HG02970 (cell line): ENCODE data around the gene ADAMTS2.

Source experiments
- ATAC-seq: cut with Tn5 transposase; IDR thresholded peaks from one replicate; pipeline ENCODE4 v1.9.1; 2021; ENCODE audit warnings: mild to moderate bottlenecking, moderate library complexity, moderate number of reproducible peaks; ENCODE audit not compliant: unreplicated experiment, low FRiP score

ADAMTS2 gene

DNA sequence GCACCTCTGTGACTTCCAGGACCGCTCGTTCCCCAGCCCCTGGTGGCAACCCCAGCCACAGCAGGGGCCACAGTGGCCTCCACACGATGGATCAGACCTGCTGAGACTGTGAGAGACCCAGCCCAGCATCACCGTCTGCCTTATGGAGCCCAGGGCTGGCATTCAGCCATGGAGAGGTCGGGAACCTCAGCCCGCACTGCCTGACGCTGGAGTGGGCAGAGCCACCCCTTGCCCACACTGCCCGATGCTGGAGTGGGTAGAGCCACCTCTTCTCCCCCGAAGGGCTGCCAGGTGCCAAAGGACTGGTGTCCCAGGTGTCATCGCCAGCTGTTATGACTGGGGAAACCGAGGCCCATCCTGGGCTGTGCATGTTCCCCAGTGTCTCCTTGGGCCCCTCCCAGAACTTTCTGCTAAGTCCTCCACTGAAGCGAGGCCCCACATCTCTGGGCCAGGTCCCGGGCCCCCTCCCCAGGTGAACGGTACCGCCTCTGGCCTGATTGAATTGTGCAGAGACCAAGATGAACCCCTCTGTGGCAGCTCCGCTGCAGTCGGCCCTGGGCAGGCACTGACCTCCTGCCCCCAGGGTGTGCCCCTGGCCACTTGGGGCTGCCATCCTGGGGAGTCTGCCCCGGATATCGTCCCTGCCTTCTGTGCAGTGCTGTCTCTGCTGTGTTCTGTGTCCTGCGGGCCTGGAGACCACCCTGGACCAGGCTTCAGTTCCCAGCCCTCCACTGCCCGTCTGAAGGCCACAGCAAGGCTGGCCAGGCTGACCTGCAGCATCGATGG, 137.1 kb downstream of the ADAMTS2 start:
- ATAC-seq: no peak

DNA sequence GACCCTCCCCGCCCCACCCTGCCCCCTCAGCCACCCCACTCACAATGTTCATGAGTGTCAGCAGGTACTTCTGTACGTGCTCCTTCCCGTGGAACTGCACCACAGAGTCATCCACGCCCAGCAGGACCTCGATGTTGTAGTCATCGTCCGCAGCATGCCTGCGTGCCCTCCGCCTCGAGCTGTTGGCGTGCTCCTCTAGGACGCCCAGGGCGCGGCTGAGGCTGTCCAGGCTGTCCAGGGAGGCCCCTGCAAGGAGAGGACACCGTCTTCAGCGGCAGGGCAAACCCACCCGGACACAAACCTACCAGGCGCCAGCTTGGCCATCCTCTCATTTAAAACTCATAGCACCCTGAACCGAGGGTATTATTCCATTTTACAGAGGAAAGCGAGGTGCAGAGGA, 137.8 kb downstream of the ADAMTS2 start:
- no peak for ATAC-seq

DNA sequence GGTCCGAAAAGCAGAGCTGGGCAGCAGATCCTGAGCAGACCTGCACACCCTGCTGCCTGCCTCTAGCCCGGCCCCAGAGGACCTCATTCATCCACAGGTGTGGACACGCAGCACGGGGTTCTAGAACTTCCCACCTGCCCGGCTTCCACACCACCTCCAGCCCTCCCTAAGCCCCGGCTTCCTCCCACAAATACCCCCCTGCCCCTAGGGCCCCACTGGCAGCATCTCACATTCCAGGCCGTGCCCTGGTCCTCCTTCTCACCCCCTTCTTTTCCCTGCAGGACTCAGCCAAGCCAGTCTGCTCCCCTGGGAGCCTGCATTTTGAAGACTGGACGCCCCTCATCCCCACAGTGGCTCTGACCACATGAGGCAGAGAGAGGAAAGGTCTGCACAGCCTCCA, 138.9 kb downstream of the ADAMTS2 start:
- no peak for ATAC-seq

DNA sequence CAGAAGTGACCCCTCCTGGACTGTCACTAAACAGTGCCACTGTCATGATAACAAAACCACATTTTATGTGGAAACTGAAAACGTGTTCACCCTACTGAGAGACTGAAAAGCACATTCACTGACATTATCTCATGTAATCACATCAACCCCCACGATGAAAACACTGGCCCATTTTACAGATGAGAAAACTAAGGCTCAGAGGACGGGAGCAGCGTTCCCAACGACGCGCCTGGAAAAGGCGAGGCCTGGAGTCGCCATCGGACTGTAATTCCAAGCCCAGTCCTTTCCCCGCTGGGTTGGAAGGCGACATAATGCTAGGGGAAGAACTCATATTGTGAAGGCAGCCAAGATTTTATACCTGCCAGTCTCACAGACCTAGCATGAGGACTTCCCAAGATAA, 140.0 kb downstream of the ADAMTS2 start:
- no peak for ATAC-seq

DNA sequence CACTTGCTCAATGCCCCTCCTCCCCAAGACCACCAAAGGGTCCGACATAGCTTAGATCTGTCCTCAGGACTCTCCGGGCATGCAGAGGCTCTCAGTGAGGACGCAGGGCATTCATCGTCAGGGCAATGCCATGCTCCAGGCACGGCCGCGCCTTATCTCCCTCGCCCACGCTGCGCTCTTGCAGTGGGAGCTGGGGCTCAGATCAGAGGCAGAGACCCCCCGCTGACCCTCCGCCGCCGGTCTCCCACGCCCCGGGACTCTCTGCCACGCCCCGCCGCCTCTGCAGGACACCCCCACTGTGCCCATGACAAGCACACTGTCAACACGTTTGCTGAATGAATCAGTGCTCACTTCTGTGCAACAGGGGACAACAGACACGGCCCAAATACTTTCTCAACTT, 140.7 kb downstream of the ADAMTS2 start:
- ATAC-seq: no peak

DNA sequence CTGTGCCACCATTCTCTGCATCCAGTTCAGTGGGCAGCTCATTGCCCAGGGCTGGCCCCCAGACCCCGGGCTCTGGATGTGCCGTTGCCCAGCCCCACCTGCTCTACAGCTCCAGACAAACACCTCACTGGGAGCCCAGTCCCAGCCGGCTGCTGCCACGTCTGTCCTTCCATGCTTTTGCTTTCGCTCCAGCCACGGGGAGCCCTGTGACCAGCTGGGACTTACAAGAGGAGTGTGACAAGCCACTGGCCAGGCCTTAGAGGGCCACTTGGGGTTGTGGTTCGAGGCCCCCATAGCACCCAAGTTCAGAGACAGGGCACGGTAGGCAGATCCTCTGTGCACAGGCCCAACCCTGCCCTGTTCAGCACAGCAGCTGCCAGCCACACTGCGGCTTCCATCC, 142.0 kb downstream of the ADAMTS2 start:
- ATAC-seq: no peak

DNA sequence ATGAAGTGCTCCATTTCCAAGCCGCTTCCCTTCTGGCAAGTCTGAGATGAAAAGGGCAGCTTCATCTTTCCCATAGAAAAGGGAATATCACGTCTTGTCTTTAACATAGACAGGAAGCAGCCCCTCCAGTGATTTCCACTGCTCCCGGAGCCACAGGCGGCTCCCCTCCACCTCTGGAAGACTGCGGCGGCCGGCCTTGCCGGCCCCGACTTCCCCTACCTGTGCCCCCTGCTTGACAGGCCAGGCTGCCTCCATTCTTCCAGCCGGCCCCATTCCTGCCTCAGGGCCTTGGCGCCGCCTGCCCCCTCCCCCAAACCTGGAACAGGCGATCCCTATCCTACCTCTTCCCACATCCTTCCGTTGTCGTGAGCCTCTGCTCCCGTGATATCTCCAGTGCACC, 143.3 kb downstream of the ADAMTS2 start:
- ATAC-seq: no peak

DNA sequence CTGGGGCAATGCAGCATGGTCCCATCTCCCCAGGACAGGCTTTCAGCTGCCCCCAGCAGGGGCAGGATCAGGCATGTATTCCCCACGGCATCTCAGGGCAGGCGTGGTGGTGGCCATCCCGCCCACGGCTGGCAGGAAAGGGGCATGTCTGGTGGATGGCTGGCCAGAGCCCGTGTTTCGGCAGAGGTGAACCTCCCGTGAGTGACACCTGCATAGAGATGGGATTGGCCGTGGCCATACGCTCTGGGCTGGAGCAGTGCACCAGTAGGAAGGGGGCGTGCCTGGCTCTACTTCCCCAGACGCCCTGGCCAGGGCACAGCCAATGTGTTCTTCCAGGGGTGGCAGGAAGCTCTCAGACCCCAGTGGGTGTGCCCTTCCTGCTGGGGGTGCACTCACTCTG, 146.0 kb downstream of the ADAMTS2 start:
- ATAC-seq: no peak

DNA sequence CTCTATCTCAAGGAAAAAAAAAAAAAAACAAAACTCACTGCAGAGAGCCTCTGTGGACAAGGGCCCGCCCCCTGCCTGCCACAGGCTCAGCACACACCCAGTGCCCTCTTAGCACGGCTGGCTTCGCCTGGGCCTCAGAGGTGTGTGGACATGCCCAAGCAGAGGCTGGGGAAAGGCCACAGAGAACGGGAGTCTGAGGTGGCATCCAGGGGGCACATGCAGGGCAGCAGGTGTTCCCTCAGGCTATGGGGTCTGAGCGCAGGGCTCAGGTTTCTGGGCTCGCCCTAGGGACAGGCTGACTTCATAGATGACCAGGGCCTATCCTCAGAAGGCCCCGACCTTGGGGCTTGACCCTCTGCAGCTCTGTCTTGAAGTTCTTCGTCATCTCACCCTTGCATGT, 146.4 kb downstream of the ADAMTS2 start:
- ATAC-seq: no peak

DNA sequence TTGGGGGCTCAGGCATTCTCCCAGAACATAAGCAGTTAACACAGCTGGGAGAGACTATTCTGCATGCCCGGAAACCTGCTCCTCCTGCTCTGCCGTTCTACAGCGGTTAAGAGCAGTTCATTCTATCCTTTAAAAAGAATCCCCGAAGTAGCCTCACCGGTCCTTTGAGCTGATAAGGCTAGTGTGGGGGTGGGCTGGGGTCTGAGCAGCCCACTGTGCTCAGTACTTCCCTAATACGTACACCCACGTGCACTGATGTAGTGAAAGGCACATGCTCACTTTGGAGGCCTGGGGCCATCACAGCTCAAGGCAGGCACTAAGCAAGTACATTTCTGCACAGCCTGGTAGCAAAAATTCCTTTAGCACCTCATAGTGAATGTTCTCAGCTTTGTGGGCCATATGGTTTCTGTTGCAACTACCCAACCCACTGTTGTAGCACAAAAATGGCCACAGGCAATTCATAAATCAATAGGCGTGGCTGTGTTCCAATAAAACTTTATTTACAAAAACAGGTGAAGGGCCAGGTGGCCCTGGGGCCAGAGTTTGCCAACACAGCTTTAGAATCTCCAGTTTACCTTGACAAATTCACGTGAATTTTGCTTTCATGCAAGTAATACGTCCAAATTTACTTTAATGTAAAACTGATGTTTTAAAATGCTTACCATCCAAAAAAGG, 148.7 kb downstream of the ADAMTS2 start:
- no peak for ATAC-seq

DNA sequence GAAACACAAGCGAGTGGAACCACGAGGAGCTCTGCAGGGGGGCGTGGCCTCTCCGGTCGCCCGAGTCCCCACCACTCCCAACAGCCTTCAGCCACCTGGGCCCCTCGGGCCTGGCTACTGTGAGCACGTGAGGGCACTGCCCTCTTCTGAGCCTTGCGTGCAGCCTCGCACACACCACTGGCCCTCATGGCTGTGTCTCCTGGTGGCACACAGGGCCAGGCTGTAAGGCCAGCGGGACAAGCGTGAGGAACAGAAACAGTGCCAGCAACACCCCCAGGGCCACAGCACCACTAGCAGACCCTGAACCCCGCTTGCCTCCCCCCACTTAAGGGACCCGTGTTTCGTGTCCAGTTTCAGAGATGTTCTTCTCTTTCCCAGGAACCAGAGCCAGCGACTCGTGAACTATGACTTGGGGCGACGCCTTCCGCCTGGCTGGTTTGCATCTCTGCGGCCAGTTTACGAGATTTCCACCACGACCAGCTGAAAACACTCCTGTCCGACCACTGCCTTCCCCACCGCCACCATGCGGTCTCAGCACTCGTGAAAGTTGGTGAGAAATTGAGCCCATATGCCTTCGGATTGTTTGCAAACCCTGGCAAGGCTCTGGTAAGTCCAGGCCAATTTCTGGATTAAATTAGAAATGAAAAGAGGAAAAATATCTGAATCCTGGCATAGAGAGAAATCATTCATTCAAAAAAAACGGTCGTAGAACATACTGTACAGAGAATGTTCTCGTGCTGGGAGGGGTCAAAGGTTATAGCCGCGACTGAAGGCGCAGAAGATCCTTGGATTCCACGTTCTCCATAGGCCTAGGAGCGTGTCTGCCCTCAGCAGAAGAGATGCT, 149.5 kb downstream of the ADAMTS2 start:
- ATAC-seq: no peak

DNA sequence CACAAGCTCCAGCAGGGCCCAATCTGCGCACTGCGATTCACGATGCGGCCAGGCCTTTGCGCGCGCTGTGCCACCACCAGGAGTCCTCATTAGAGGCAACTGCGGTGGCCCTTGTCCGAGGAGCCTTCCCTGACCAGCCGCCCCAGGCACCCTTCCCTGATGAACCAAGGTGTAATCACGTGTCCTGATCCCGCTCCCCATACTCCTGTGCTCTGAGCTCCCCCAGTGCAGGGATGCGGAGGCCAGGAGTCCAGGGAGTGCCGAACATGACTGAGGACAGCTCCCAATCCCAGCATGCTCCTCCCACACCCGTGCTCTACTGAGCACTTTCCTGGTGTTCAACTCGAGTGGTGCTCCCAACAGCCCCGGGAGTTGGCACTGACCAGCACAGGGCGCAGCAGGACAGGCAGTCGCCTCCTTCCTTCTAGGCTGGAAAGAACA, 150.3 kb downstream of the ADAMTS2 start:
- ATAC-seq: no peak

DNA sequence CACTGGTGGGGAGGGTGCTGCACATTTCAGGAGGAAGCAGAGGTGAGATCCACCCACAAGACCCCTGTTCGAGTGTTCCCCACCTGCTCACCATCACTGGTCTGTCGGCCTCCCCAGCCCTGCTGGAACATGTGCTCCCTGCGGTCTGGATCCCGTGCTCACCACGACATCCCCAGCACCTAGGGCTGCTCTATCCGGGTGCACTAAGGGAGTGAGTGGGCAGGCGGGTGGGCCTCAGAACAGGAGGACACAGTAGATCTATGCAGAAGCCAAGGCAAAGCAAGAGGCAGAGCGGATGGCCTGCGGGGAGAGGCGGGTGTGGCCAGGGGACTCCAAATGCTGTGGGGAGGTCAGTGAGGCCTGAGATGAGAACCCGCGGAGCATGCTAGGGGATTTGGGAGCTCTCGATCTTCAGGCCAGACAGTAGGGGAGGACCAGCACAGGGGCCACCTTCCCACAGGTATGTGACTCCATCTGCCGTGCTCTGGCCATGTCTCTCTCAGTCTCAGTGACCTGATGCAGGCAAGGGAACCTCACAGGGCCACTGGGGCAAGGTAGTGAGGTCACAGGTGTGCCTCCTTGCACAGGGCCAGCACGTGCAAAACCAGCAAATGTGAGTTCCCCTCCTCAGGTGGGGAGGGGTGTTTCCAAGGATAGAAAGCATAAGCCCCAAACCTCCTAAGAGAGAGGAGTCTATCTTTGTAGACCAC, 150.9 kb downstream of the ADAMTS2 start:
- ATAC-seq: no peak

DNA sequence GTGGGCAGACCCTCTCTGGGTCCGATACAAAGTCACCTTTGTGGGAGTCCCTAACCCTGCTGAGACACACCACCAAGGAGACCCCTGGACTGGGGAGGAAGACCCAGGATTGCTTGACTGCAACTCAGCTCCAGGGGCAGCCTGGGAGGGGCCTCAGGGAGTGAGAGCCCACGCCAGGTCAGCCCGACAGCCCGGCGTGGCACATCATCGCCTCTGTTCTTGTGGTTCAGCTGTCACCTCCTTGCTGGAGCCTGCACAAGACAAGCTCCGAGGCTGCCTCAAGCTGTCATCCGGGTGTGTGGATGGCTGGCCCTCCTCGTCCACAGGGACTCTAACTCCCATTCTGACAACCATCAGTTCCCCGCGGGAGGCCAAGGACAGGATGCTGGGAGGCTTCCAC, 151.5 kb downstream of the ADAMTS2 start:
- no peak for ATAC-seq

DNA sequence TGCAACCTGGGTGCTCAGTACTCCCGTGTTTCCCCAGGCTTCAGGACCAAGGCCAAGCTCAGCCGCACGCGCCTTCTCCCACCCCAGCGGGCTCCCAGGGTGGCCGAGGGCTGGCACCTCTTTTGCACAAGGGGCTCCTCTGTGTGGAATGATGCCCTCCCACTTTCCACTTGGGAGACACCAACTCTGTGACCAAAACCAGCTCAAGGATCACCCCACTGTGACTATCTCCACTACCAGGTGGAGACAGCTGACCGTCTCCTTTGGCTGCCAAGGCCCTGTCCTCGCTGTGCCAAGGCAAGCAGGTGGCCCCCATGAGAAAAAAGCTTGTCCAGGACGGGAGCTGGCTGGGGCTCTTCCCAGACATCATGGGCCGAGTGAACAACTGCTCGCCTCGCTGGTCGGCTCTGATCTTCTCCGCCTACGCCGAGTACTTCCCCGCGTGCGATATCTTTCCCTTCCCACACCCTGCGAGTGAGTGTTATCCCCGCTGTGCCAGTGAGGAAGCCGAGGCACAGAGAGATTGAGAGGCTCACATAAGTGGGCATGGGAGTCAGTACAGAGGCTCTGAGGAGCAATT, 152.3 kb downstream of the ADAMTS2 start:
- ATAC-seq: no peak

DNA sequence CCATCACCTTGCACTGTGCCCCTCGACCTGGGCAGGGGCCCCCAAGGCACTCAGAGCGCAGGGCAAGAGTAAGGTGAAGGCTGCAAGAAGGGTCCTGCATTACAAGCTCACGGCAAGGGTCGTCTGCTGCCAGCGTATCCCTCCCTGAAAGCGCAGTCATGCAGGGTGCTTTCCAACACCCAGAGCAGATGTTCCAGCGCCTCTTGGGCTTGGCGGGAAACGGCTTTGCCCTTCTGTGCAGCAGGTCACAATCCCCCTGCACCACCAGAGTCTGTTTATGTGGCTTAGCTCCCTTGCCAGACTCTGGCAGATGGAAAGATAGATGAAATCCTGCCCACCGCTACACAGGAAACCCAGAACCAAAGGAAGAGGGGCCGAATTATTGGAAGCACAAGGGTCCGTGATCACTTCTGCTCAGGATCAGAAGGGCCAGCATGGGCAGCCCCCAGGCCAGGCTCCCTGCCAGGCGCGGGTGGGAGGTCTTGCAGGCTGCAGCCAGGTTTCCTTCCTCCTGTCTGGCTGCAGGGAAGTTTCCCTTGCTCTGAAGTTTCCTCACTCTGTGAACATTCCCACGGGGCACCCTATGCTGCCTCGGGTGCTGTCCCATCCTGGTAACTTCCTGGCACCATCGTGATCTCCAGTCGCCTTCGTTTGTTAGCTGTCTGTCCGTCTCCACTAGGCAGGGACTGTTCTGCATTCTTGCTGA, 152.9 kb downstream of the ADAMTS2 start:
- no peak for ATAC-seq

DNA sequence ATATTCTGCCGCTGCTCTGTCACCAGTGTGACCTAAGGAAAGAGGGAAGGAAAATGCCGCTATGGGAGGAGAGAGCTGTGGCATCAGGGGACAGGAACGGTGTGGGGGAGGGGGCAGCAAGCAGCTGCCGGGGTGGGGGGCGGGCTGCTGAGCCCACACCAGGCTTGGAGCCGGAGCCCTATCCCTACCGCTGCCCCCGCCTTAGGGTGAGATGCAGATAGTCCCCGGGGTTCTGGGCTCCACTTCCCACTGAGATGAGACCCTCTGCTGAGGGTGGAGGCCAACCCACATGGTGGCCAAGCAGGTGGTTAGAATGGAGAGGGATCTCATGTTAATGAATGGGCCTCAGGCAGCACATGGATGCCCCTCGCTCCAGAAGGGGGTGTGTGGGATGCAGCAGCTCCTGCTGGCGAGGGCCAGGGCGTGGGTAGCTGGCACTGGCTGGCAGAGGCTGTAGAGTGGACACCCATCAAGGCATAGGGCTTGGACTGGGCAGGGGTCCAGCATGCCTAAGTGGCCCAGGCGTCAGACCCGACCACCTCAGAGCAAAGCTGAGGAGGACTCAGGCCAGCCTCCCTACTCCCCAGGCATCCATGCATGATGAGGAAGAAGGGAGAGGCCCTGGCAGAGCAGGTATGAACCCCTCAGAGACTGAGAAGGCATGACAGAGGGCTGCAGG, 153.6 kb downstream of the ADAMTS2 start:
- ATAC-seq: no peak

DNA sequence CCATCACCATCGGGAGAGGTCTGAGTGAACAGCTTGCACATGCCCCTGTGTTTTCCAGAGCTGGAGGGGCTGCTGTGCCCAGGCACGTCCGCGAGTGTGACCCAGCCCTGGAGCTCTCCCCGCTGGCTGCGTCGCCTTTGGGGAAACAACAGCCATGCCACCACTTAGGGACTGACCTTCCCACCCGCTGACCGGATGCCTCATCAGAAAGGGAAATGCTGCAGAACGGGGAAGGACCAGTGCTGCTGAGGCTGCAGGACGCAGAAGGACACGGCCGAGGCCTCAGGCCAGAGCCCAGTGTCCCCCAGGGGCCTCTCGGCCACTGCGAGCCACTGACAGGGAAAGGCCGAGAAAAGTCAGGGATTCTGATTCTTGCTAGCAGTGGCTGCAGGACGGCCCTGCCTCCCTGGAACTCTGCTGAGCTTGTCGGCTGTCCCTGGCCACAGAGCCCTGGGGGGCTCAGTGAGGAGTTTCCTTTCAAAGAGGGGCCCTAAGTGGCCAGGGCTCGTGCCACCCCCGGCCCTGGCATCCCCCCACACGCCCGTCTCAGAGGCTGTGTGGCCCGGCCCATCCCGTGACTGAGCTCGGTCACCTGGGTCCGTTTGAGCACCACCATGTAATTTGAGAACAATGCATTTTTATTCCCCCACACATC, 154.3 kb downstream of the ADAMTS2 start:
- ATAC-seq: no peak

DNA sequence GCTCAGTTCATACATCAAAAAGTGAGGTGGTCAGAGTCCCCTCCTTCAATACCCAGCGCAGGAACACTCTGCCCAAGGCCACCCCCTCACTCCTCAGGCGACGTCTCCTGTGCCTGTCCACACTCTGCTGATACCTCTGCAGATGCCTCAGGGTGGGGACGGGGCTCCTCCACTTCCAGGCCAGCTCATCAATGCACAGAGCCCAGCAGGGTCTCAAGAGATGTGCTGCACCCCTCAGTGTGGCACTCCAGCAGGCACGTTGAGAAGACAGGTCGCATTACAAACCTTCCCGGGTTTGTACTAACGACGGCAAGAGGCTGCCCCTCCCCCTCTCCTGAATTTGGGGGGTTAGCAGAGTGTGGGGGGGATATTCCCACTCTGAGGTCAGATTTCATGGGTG, 156.6 kb downstream of the ADAMTS2 start:
- no peak for ATAC-seq
